ENCODE measurements around the gene NAGA.
"Not testable (repeated sequence)": the region's sequence is repeated elsewhere in the genome, so short reads cannot be mapped to it uniquely, and the experiment has no call there.

NAGA gene

DNA sequence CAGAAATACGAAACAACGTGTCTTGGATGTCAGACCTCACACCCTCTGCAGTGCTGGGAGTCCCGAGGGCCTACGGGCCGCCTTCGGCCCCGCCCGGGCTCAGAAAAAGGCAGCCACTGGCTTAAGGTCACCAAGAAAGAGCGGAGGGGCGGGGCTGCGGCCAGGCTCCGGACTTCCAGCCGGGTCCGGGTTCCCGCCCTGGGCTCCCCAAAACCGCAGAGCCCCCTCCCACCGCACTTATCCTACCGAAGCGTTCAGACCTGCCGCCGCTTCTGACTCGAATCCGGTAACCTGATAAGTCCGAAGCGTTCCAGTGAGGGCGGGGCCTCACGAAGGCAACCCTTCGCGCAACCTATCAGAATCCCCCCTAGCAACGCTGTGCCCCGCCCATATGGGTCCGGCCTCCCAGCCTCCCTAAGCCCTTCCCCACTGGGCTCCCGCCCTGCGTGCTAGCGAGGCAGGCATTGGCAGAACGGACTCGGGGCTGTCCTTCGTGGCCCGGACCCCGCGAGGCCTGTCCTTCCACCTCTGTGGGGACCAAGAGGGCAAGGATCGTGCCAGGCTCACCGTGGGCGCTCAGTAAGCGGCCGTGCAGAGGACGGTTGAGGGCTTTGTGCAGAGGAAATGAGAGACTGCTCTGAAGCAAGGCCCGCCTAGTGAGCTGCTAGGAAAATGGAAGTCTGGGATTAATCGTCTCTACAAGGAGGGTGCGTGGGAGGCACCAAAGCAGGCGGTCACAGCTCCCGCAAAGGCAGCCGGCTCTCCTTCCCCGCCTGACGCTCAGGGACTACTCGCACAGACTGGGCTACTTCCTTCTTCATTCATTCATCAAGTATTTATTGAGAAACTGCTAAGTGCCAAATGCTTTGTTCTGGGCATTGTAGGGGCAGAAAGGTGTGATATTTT lies at the start of gene NAGA:
Gene NAGA, minus strand, starts transcription at position 296 of the 906 bp plus-strand sequence. CDS start 515 bp downstream, outside the sequence.
- DNase-seq (ENCODE audit: low spot score), result peak; percentile 95

DNA sequence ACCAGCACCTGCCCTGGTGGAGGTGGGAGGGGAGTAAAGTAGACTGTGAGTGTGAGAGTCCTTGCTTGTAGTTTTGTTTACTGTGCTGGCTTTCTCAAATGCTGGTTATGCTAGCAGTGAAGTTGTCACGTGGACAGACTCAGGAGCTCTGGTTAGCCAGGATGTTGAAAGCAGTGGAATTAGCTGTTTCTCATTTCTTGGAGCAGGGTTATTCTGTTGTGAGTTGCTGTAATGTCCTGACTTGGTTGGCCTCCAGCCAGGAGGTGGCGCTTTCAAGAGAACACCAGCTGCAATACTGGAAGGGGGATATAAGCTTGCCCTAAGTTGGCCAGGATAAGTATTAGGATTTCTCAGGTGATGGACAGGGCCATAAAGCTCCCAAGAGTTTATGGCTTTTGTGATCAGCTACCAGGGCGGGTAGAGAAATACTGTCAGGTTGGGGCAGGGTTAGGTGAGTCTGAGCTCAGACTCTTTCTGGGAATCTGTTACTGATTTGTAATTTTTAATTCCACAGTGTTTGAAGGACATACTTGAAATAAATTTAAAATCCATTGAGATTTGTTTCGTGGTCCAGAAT lies 46.3 kb upstream of the NAGA start:
- DNase-seq (ENCODE audit: low spot score), result no peak

DNA sequence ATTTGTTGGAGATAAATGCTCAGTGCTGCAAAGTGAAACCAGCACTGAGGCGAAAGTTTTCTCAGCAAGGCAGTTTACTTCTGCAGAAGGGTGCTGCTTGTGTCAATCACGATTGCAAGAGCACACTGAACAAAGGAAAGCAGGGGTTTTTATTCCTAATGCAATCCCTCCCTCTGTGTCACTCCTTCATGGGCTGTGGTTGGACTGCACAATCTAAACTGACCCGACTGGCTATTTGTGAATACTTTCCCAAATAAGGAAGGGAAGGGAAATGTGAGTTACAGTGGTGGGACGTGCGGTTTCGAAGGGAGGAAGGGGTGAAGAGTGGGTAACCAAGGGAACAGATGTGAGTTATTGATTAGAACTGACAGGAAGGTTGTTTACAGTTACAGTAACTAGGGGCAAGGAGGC lies 44.8 kb upstream of the NAGA start:
- not testable (repeated sequence) for DNase-seq (ENCODE audit: low spot score)

DNA sequence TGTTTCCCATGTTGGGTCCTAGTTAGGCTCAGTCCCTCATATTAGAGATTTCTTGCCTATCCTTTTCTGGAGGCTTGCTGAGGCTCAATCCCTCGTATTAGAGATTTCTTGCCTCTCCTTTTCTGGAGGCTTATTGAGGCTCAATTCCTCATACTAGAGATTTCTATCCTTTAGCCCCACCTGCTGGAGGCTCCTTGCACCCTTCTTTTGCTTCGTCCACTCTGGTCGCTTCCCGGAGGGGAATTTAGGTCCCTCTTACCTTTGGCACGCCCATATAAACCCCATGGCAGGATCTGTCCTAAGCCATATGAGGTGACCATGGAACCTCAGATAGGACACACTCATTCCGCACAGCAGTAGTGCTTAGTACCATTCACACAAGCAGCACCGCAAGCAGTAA lies 44.1 kb upstream of the NAGA start:
- peak; percentile 10 for DNase-seq (ENCODE audit: low spot score)

DNA sequence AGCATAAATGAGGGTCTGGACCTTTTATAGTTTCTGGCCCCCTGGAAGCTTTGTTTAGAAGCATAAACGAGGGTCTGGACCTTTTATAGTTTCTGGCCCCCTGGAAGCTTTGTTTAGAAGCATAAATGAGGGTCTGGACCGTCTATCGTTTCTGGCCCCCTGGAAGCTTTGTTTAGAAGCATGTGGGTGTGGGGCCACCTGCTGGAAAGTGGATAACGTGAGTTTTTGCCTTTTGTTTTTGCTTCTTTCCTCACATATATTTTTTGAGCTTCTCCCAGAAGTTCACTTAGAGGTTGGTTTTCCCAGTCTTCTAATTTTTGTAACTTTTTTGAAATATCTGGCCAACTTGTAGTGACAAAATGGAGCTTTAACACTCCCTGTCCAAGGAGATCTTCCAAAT lies 42.2 kb upstream of the NAGA start:
- not testable (repeated sequence) for DNase-seq (ENCODE audit: low spot score)

- no peak for DNase-seq (ENCODE audit: low spot score)
Measured at GRCh38 chr22:42111798-42112197, 41.2 kb upstream of the NAGA start.

GRCh38 chr22:42108848-42109247 lies 38.2 kb upstream of the NAGA start:
- DNase-seq (ENCODE audit: low spot score), result no peak

DNA sequence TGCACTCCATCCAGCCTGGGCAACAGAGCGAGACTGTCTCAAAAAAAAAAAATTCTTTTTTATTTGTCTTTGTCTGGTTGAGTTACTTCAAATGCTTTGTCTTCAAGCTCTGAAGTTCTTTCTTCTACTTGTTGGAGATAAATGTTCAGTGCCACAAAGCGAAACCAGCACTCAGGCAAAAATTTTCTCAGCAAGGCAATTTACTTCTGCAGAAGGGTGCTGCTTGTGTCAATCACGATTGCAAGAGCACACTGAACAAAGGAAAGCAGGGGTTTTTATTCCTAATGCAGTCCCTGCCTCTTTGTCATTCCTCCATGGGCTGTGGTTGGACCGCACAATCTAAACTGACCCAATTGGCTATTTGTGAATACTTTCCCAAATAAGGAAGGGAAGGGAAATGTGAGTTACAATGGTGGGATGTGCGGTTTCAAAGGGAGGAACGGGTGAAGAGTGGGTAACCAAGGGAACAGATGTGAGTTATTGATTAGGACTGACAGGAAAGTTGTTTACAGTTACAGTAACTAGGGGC lies 33.8 kb upstream of the NAGA start:
- not testable (repeated sequence) for DNase-seq (ENCODE audit: low spot score)

GRCh38 chr22:42101199-42101598 lies 30.6 kb upstream of the NAGA start:
- DNase-seq (ENCODE audit: low spot score), result no peak

GRCh38 chr22:42091455-42091782 lies 20.8 kb upstream of the NAGA start:
- DNase-seq (ENCODE audit: low spot score), result no peak

DNA sequence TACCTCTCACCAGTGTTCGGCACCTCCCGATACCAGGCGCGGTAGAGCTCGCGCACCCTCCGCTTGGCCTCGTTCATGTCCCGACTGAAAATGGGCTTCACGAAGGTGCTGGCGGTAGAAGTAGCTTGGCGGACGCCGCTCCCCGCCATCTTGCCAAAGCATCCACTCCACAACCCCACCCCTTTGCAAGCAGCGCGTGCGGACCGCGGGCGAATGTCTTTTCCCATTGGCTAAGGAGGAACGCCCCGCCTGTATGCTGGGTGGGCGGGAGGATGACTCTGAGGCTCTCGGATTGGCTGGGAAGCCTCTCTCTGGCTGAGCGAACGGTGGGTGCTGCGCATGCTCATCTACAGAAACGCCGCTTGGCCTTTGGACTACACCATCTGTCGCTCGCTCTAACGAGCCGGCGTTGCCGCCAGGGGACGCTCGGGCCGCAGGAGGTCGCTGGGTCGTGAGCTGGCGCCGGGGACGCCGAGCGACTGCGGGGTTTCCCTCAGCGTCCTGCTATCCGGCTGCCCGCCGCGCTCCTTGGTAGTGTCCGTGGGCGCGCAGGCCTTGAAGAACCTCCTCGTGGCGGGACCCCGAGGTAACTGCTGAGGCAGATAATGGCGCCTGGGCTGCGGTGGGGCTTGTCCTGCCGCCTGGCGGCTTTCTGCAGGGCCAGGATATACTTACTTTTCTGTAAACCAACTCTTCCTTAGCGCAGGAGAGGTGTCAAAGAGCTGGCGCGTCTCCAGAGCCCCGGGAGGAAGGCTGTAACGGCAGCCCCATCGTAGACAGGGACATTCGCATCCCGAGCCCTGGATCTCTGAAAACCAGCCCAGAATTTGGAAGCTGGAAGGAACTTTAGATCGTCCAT lies 20.2 kb upstream of the NAGA start, which contains the start of gene NDUFA6:
Gene NDUFA6, minus strand, starts transcription at position 177 of the 859 bp plus-strand sequence. Its CDS starts 28 bp downstream, at position 149.
- peak; percentile 99 for DNase-seq (ENCODE audit: low spot score)

DNA sequence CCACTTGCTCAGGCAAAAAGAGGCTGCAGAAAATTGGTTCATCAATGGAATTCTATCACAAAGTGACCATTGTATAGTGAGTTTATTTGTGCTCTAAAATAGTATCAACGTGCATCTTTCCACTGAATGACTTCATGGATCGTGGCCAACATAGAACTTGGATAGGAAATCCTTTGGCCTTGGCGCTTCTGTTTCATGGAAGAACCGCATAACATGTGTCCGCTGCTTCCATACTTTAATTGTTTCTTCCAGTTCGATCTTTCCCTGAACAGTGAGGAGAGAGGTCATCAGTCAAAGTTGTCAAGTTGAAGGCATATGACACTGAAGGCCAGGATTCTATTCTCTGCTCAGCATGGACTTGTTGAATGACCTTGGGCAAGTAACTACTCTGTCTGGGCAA lies 15.4 kb upstream of the NAGA start:
- DNase-seq (ENCODE audit: low spot score), result no peak

DNA sequence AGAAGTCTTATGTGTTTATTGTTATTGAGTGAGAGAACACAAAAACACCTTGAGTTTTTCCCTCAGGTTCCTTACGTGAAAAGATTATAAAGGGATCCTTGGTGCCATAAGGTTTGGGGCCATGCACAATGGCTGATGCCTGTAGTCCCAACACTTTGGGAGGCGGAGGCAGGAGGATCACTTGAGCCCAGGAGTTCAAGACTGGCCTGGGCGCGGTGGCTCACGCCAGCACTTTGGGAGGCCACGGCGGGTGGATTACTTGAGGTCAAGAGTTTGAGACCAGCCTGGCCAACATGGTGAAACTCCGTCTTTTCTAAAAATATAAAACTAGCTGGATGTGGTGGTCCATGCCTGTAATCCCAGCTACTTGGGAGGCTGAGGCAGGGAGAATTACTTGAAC lies 14.3 kb upstream of the NAGA start:
- DNase-seq (ENCODE audit: low spot score), result no peak

DNA sequence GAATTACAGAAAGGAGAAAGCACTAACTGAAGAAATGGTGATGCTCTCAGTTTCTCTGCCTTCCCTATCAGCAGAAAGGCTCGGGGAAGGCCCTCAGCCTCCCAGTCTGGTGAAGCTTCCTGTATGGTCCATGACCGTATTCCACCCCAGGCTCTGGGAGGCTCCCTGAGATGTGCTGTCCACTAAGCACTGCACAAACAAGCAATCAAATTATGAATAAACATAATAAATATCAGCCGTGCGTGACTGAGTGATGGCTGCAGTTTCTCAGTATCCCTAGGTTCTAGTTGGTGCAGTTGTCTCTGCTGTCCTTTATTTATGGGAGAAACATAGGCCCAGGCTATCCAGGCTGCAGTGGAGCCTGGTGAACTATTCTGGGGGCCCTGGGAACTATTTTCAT lies 12.5 kb upstream of the NAGA start:
- no peak for DNase-seq (ENCODE audit: low spot score)

GRCh38 chr22:42080287-42080686 lies 9.7 kb upstream of the NAGA start:
- DNase-seq (ENCODE audit: low spot score), result peak; percentile 22

- peak; percentile 97 for DNase-seq (ENCODE audit: low spot score)
Measured at GRCh38 chr22:42079319-42080251, 9.0 kb upstream of the NAGA start, which contains the start of gene SMDT1. TSS of gene SMDT1 (plus strand) at chr22:42079700. CDS start at chr22:42079769, 69 bp downstream.

- DNase-seq (ENCODE audit: low spot score), result no peak
Measured at GRCh38 chr22:42078469-42079318, 8.1 kb upstream of the NAGA start.

- no peak for DNase-seq (ENCODE audit: low spot score)
Measured at GRCh38 chr22:42077486-42078125, 7.0 kb upstream of the NAGA start.

GRCh38 chr22:42076764-42077485 lies 6.3 kb upstream of the NAGA start:
- no peak for DNase-seq (ENCODE audit: low spot score)

Data from SW480 (cell line).